GM21825 (cell line): ENCODE results near the gene PXN.
"Not testable (repeated sequence)": the region's sequence is repeated elsewhere in the genome, so short reads cannot be mapped to it uniquely, and the experiment has no call there.

ENCODE experiments used
- ATAC-seq: cut with Tn5 transposase; IDR thresholded peaks from one replicate; pipeline ENCODE4 v1.9.1; 2021; ENCODE audit warnings: mild to moderate bottlenecking, moderate library complexity; ENCODE audit not compliant: unreplicated experiment

PXN gene

GRCh38 chr12:120262852-120263747 is 2.4 kb downstream of the PXN start:
- ATAC-seq, result no peak

DNA sequence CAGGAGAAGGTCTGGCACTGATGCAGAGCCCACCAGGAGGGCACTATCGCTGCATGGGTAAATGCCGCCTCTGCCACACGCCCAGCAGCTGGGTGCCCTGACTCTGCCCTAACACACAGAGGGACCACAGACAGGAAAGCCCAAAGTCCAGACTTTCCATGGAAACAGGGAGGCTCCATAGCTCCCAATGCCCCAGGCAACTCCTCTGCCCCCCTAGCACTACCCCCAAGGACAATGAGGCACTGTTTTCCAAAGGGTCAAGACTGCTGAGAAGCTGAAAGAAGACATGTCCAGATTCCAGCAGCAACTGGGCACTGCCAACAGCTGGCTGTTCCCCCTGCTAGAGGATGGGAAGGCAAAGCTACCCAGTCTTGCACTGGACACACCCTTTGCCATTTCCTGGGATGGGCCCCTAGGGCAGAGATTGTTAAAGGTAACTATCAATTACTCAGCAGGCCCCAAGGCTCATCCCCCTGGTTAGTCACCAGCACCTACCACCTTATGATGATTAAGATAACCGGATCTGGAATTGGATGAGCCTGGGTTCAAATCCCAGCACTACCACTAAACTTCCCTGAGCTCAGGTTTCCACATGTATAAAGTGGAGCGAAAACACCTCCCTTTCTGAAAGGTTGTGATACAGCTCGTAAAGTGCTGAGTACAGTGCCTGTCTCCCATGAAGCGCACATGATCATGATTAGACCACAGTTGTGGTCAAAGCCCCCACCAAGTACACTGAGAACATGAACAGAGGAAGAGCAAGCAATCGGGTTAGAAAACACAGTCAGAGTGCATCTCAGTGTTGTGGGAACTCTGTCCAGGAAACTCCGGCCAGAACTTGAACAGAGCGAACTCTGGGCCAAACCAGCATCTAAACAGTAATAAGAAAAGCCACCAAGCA is 3.3 kb downstream of the PXN start:
- no peak for ATAC-seq

DNA sequence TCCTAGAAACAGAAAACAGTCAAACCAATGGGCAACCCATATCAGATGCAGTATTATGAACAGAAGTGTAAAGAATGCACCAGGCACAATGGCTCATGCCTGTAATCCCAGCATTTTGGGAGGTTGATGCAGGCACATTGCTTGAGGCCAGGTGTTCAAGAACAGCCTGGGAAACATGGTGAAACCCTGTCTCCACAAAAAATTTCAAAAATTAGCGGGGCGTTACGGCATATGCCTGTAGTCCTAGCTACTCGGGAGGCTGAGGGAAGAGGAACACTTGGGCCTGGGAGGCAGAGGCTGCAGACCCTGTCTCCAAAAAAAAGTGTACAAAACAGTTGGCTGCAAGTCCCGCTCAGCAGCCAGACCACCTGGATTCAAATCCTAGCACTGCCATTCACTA is 4.9 kb downstream of the PXN start:
- ATAC-seq, result no peak

- no peak for ATAC-seq
Measured at GRCh38 chr12:120259418-120260202, 5.9 kb downstream of the PXN start.

DNA sequence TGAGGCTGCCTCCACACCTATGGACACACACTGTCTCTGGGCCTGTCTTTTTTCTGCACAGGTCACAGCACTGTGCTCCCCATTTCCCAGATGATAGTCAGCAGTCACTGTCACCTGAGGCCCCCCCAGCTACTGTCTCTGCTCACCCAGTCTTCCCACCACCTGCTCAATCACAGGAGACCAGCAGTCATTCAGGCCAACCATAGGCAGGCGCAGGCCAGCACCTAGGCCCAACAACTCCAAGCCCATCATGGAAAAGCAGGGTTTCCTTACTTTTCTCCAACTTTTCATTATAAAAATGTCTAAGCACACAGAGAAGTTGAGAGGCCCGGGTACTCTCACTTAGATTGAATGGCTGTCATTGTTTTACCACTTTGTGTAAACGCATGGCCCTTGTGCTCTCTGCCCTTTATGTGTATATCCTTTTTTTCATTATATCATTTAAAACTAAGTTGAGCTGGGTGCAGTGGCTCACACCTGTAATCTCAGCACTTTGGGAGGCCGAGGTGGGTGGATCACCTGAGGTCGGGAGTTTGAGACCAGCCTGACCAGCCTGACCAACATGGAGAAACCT is 7.1 kb downstream of the PXN start:
- no peak for ATAC-seq

DNA sequence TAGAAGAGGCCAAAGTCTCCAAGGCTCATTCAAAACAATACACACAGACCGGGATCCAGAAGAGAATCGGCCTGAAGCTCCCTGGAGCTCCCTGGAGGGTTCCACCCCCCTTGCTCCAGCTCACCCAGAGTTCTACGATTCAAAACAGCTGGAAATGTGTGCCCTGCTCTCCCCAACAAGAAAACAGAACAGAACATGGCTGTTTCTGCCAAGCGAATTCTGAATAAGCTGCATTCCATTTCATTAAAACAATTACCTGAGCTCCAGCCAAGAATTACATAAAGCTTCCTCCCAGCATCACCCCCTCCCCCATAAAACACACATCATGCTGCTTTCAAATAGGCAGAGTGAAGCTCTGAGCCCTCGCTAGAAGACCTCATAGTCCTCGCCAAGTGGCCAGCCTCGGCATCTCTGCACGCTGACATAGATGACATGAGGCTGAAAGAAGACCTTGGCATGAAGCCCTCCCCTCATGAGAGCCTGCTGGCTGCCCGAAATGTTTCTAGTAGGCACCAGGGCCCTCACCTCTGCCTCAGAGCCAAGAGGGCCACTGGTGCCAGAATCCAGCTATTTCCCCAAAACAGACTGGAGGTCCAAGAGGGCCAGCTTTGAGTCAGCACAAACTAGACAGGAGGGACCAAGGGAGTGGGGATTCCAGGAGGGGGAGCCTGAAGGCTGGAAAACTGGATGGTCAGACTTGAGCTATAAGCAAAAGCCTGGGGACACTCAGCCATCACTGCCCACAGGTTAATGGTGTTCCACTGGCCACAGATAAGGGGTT is 8.3 kb downstream of the PXN start:
- no peak for ATAC-seq

GRCh38 chr12:120254809-120255208 is 10.7 kb downstream of the PXN start:
- ATAC-seq, result no peak

GRCh38 chr12:120253313-120253712 is 12.2 kb downstream of the PXN start:
- not testable (repeated sequence) for ATAC-seq

DNA sequence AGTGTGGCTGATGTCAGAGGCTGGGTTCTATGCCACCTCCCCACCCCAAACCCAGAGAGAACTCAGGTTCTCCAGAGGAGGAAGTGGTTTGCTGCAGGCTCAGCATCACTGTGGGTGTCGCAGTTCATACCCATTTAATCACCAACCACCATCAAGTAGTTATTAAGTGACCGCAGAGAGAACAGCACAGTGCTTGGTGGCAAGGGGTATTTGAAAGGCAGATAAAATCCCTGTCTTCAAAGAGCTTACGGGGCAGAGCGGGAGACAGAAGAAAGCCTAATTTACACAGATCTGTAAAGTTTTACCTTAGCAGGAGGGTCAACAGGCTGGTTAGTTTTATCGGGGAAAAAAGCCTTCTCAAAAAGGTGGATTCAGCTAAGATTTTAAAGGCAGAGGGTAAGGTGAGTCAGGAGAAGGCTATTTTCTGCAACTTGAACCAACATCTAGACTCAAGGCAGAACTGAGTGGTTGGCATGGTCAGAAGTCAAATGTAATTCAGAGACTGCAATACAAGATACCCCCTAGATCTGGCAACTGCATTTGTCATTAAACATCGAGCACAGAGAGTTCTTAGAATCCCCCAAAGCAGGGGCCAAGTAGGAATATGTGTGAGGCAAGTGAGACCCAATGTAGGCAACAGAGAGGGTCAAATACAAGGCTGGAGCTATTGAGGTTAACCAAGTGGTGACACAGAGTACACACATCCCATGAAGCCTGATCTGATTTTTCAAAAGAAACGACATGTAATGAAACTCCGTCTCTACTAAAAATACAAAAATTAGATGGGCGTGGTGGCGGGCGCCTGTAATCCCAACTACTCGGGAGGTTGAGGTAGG is 13.2 kb downstream of the PXN start:
- no peak for ATAC-seq

GRCh38 chr12:120251364-120252070 is 14.0 kb downstream of the PXN start:
- ATAC-seq, result not testable (repeated sequence)

- no peak for ATAC-seq
Measured at GRCh38 chr12:120249875-120250795, 15.4 kb downstream of the PXN start.

GRCh38 chr12:120249266-120249874 is 16.2 kb downstream of the PXN start:
- no peak for ATAC-seq

- ATAC-seq, result no peak
Measured at GRCh38 chr12:120247621-120248030, 17.9 kb downstream of the PXN start.

GRCh38 chr12:120247183-120247582 is 18.3 kb downstream of the PXN start:
- no peak for ATAC-seq

DNA sequence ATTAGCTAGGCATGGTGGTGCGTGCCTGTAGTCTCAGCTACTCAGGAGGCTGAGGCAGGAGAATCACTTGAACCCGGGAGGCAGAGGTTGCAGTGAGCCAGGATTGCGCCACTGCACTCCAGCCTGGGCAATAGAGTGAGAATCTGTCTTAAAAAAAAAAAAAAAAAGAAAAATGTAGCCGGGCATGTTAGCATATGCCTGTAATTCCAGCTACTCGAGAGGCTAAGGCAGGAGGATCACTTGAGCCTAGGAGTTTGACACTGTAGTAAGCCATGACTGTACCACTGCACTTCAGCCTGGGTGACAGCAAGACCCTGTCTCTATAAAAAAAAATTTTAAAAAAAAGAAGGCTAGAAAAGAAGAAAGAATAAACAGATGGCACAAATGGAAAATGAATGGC is 18.8 kb downstream of the PXN start:
- ATAC-seq, result not testable (repeated sequence)

GRCh38 chr12:120242971-120243699 is 22.4 kb downstream of the PXN start:
- ATAC-seq, result no peak
